Measurements from ENCODE around the gene GSX1.
"Not testable (repeated sequence)": the region's sequence is repeated elsewhere in the genome, so short reads cannot be mapped to it uniquely, and the experiment has no call there.

Gene GSX1

DNA sequence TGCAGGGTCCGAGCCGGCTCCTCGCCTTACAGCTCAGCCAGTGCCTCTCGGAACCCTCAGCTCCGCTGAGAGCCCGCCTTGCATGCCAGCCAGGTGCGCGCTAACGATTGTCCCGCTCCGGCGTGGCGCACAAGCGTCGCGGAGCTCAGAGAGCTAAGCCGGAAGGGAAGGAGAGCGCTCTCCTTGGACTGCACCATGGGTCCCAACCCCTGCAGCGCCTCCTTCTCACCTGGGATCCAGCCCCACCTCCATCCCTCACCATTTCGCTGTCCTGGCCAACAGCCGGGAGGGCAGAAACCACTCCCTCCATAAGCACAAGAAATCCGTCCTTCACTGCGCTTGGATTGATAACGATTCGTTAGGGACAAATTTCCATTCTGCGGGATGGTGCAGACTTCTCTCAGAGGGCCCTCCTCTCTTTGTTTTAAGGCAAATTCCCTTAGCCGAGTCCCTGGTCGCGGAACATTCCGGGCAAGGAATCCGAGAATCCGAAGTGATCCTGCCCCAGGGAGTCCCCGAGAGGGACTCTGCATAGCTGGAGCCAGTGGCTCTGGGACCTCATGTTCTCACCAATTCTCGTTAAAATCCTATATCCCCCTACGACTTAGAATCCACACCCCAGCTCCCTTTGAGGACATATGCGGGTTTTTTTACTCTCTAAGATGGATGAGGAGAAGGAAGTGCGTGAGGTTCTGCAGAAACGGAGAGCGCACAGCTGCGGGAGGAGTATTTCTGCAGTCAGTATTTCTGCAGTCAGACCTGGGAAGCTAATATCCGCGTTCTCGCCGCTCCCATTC, 2.8 kb downstream of the GSX1 start:
- DNase-seq: no peak

DNA sequence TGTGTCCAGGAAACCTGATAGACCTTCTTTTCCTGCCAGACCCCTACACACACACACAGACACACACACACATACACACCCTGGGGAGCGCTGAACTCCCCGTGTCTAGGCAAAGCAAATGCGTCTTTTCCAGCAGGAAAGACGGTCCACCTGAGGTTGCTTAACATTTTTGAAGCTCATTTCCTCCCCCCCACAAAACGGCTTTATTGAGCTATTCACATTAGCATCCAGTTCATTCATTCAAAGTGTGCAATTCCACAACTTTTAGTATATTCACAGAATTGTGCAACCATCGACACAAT, 3.4 kb downstream of the GSX1 start:
- DNase-seq: no peak

DNA sequence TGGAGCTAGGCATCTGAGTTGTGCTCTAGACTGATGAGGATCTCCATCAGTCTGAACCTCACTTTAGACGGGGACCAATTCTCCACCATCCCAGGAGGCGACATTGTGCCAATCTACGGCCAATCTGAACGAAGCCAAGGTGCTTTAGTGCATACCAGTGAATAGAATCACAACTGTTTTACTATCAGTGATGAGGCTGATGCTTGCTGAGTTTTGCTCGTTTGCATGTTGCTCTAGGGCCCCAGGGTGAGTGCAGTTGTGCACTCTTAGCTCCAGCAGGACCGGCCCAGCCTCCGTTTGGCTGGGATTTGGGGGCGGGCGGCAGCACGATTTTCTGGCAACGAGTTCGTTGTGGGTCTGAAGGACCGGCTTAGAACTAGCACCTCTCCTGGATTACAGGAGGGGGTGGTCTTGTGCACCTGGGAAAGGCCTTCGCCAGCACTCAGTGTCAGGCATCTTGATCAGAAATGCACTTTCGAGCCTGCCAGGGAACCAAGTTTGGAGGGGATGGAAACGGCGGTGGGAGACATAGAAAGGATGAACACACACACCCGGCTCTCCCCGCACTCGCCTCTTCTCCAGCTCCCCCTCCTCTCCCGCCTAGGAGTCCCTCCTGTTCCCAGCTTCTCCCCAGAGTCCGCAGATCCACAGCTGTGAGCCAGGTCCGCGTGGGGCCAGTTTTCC, 4.4 kb downstream of the GSX1 start:
- no peak for DNase-seq

DNA sequence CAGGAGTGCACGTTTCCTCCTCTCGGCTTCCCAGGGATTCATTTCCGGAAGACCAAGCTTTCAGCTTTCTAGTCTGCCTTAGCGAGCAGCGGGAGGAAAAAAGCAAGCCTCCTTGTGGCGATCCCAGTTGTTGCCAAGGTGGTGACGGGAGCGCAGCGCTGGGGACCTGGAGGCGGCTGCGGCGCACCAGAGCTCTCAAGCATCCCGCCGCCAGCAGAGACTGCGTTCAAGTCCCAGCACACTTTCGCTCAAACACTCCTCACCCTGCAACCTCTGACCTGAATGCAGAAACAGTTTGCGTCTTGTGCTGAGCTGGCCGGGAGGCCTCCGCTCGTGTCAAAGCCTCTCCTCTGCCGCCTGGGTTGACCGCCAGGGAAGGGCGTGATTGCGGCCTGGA, 4.9 kb downstream of the GSX1 start:
- no peak for DNase-seq

DNA sequence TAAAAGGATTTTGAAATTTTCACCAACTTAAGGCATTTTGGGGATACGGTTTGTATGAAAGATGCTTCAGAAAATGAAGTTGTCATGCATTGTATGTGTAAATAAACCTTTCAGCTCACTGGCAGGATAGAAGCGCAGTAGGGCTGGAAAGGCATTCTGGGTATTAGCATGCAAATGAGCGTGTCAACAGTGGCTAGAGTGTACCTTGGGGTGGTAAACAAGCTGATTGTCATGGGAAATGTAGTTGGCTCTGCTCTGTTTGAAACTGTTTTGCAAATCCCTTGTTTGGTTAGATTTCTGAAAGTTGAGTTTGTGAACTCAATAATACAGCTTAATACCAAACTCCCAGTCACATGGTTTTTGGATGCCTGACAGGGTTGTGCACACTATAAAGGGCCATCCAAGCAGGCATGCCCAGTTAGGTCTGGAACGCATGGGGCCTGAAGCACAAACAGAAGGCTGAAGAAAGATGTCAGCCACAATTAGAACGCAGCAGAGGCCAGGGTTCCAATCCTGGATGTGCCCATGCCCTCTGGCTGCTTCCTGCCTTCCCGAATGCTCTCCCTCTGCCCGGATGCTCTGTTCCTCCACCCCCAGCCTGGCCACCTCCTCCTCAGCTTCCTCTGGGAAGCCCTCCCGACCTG, 14.6 kb downstream of the GSX1 start:
- DNase-seq: no peak

DNA sequence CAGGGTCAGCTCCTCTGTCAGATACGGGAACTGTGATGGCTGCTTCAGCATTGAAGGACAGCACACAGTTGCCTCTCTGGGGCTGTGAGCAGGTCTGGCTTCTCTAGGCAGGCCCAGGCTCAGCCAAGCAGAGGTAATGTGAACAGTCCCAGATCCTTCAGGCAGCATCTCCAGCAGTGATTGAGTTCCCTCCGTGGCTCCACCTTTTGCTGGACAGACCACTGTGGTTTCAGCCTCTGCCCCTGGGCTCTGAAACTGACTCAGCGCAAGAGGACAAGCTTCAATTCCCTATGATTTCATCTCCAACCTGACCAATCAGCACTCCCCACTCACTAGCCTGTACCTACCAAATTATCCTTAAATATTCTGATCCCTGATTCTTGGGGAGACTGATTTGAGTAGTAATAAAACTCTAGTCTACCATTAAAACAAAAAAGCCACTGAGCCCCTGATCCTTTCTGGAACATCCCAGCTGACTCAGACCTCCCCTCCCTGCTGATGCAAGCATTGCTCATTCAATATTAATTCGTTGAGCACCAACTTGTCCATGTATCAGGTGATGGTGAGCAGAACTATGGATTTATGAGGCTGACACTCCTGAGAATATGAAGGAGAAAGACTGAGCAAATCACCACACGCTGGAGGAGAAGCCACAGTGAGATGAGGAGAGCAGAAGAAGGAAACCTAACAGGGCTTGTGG, 16.7 kb downstream of the GSX1 start:
- no peak for DNase-seq

DNA sequence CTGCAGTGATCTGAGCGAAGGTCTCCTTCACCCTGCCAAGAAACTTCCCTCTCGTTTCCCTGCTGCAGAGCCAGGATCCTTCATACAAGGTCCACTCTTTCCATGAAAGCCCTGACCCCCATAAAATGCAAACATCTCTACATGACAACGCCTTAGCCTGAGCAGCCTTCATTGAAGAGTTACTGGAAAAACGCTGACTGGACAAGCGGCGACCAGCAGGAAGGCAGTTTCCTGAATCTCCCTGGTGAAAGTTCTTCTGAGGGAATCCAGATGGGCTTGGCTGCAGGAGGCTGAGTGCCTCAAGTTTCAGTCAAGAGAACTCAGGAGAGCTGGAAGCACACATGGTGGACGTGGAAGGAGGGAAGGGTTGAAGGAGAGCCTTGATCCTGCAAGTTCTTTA, 17.7 kb downstream of the GSX1 start:
- DNase-seq: no peak

DNA sequence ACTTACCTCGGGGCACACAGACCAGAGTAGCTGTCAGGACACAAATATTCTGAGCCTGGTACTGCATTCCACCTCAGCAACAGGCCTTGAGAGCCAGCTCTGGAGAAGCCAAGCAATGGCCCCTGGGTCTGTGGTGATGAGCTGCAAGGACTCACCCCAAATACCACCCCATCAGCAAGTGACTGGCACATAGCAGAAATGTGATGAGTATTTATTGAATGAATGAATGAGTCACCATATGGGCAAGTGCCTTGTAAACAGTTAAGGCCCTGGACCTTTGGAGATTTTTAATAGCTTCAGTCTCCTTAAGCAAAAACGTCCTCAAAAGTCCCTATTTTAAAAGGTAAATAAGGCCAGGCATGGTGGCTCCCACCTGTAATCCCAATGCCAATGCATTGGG, 18.2 kb downstream of the GSX1 start:
- no peak for DNase-seq

DNA sequence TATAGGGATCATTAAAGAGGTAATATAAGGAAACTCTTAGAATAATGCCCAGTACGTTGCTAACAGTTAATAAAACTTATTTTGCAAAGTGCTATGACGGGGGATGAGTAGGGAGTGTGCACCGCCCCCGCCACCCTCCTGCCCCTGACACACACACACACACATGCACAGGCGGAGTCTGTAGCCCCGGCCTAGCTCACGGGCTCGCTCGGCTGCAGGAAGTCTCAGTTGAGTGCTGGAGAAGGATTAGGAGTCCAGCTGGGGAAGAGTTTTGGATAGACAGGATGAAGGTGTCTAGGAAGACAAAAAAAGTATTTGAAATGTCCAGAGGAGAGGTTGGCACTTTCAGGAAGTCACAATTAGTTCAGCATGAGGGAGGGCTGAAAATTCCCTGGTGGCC, 21.5 kb downstream of the GSX1 start:
- no peak for DNase-seq

DNA sequence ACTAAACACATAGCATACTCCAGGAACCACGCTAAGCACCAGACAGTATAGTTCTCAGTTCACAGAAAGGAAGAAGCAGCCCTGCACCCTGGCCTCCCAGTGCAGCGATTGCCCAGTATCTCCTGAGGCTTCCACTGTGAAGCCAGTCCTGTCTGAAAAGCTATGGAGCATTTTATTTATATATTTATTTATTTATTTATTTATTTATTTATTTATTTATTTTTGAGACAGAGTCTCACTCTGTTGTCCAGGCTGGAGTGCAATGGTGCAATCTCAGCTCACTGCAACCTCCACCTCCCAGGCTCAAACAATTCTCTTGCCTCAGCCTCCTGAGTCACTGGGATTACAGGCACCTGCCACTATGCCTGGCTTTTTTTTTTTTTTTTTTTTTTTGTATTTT, 25.5 kb downstream of the GSX1 start:
- not testable (repeated sequence) for DNase-seq

DNA sequence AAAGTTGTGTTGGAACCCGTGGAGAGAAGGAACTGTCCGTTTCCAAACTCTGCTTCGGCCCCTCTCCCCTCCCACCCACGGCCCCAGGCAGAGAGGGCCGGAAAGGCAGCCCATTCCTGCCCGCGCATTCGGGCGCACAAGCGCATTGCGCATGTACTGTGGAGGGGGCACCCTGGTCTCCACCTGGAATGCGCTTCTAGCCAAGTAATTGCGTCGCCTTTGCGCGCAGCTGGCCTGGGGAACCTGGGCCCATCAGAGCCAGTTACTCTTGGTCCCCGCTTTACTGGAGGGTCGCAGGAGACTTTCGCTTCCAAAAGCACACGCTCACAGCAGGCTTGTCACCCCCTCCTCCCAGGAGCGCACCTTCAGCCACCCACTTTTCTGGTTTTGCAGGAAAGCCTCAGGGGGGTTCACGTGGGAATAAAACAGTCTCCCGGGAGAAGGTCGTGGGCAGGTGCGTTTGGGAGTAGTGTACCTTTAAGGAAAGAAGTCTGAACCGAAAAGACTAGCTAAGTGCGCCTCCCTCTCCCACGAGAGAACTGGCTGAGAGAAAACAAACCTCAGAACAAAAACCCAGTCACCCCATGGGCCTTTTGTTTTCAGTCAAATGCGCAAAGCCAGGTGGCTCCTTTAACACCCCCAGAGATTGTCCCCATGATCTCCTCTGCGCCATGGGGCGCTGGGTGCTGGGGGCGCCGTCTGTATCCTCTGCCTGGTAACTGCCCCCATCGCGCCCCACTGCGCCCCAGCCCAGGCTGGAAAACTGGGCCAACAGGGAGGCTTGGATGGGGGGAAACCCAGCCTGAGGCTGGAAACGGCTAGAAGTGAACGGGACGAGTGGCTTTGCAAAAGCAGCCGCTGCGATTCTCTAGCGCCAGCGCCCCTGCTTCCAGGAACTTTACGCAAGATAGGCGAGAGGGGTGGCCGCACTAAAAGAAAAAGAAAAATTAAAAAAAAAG, 28.5 kb downstream of the GSX1 start:
- no peak for DNase-seq

DNA sequence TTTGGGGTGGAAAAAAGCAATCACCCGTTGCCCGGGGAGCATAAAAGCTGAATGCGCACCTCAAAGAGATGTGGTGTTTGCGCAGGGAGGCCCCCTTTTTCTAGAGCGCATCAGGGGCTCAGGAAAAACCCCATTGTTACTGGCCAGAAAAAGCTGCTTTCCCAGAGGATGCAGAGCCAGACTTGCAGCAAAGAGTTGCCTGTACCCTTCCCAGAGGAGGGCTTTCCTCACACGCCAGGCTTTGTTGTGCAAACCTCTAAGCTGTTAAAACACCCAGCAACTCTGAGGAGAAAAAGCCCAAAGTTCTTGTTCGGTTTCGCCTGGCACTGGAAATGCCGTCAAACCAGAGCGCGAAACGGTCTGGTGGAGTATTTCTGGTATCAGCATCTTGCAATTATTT, 29.3 kb downstream of the GSX1 start:
- DNase-seq: no peak

DNA sequence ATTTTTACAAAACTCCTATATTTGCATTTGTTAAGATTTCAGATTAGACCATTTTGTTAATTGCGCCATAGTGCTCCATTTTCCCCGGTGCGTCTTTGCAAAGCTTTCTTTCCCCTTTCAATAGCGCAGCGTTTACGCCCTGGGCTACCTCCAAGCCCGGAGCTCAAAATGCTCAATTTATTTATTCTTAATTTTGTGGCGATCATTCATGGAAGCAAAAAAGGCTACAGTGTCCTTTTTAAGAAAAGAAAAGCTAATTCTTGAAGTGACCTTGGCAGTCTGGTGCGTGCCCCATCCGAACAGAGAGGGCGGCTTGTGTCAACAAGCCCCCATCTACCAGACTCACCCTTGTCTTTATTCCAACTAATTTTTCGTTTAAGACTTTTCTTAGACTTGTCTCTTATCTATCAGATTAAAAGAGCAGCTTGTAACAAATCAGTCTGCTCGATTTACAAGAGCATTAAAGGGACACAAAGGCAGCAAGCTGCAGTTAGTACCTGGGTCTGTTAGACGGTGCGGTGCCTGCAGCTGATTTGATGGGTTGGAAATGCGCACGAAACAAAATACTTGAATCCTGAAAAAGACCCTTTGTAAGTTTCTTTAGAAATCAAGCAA, 30.1 kb downstream of the GSX1 start:
- DNase-seq: no peak

DNA sequence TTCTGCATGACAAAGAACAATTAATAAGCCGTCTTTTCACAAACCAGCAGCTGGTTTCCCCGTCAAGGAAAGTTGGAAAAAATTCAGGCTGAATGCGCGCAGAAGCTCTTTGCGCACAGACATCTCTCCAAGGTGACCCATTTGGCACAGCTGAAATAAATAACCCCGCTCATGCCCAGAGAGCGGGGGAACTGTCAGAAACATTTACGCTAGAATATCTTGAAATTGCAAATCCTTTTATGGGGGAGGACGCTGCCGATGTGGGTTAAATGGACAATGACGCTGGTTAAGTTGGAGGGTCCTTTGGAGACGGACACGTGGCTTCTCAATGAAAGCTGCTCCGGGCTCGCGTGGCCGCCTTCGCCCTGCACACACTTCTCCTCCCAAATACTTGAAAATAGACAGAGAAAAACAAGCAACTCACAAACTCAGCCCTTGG, 30.6 kb downstream of the GSX1 start:
- DNase-seq: no peak

DNA sequence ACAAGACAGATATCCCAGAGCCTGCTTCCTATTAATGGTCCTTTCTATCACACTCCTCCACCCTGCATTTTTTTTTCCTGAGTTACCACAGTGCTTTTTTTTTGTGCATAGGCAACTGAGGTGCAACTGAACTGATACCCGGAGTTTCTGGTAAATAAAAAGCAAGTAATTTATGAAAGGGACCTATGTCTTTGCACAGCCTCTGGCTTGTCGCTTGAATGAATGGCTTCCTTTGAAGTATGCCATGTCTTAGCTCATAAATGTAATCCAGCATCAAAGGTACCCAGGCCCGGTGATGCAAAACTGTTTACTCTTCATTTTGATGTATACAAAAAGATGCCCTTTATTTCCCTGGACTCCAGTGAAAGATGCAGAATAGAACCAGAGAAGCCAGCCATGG, 31.8 kb downstream of the GSX1 start:
- no peak for DNase-seq

DNA sequence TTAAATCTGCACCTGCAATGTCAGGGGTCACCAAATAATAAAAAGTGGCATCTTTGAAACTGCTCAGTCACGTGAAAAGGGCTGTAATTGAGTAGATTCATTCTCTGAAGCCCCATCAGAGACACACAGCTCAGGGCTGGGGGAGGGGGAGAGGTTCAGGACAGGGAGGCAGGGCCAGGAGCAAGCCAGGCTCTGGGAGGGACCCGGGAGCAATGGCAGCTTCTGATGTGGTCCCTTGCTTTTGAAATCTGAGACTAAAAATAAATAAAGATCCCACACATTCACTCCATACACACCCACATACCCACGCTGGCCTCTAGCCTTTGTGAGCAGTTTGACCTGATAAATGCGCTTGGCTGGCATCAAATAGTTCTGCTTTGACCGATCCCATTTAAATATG, 32.8 kb downstream of the GSX1 start:
- DNase-seq: no peak

DNA sequence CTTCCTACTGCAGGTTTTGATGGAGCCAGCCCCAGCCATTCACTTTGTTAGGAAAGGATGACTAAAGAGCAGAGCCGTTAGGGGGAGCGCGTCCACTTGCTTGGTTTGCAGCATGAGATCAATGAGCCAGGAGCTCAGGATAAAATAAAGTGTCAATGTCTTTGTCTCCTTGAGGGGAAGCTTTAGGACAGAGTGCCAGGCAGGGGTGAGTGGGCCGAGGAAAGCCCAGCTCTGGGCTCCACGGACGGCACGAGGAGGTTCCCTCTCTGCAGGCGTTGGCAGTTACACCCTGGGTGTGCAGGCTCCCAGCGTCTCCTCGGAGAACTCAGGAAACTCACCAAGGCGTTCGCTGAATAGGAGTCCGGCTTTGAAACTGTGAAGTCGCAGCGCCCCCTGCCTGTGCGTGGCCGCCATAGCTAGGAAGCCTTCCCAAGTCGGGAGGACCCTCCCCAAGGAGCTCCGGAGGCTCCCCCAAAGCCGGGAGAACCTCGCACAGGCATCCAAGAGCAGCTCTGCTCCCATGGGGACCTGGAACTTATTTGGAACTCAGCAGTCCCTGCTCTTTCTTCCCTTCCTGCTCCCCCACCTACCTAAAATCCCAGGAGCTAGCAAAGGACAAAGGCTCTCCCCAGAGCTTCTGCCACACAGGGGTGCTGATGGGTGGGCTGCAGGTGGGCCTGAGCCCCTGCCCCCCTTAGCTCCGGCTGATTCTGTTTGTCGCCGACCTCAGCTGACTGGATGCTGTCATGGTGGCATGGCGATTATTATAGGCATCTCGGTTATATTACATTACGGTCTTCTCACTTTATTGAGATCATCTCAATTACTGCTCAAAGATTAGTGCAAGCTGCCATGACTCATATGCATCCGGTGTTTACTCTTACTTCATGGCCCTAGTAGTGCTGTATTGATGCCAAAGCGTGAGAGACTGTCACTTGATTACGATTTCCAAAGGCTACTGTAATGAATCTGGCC, 34.4 kb downstream of the GSX1 start:
- peak; percentile 69 for DNase-seq

DNA sequence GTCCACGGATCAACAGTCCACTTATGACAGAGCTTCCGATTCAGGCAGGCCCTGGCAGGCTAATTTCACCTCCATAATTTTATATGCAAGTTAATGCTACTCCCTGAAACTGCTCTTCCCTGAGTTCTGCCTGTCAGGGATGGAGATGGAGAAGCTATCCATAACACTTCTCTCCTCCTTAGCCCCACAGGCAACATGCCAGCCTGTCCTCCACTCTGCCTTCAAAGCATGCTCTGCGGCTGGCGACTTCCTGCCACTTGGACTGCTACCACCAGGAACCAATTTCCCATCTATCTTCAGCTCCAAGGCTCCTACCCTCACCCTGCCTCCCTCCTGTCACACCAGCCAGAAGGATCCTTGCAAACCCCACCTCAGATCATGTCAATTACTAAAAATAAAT, 35.4 kb downstream of the GSX1 start:
- no peak for DNase-seq

DNA sequence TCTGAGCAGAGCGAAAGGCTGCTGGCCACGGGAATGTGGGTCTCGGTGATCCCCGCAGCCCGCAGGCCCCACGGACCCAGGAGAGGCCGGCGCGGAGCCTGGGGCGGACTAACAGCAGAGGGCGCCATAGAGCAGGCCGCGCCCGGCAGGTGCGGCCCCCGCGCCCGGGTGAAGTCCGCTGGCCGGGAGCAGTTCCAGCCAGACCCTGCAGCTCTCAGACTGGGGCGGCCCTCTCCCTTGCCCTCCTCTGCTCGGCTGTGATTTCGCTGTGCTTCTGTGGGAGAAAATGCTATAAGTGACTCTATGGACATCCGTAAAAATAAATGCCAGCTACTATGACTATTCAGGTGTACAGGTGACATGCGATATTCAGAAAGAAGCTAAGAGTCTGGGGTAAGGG, 37.7 kb downstream of the GSX1 start:
- DNase-seq: peak; percentile 27

DNA sequence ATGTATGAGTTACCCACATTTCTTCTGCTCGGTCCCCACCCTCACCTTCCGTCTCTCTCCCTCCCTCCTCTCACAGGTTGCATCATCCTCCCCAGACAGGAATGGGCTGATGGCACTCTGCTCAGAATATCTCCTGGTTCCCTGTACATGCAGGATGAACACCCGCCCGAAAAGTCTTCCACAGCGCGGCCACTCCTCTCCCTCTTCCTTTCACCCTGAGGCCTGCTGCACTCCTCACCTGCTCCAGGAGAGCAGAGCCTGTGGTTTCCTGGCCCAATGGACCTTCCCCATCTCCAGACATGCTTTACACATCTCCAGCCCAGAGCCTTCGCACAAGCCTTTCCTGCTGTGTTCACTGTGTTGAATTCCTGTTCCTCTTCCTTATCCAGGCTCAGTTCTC, 40.9 kb downstream of the GSX1 start:
- no peak for DNase-seq

DNA sequence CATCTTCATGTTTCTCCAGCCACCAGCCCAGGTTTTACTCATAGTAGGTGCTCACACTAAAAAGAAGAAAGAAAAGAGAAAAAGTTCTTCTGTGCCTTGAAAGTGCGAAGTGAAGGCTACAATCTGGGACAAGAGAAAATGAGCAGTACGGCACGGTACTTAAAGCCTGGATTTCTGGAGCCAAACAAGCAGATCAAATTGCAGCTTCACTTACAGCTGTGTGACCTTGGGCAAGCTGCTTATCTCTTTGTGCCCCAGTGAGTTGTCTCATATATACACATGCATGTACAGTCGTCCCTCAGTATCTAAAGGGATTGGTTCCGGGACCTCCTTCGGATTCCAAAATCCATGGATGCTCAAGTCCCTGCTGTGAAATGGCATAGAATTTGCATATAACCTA, 41.8 kb downstream of the GSX1 start:
- no peak for DNase-seq

All from kidney glomerular epithelial cell (primary cell).